ENCODE results near the gene DGKH.
A peak's percentile ranks its signal among the peaks of the same experiment; 100 is the strongest.

Gene DGKH

GRCh38 chr13:42279986-42280385 lies 231.5 kb downstream of the DGKH start:
- Histone ChIP-seq H3K27me3 (ENCODE audit: low read depth, low read length) (no peaks in the 10 kb centered on the region), H4K20me1 (ENCODE audit: insufficient read depth, low read length) (peaks cover 27% of the 10 kb centered on the region), H3K9me3 (ENCODE audit: insufficient read depth, low read length) (no peaks in the 10 kb centered on the region), H3K4me3 (ENCODE audit: low read length) (no peak overlapping the region), H3K9ac (ENCODE audit: low read length) (no peak overlapping the region), H3K4me2 (ENCODE audit: low read length) (no peak overlapping the region), H3K27ac (ENCODE audit: low read length) (no peak overlapping the region), H3K79me2 (ENCODE audit: low read length) (peaks cover 85% of the 10 kb centered on the region), H3K36me3 (replicated peaks; ENCODE audit: low read depth, low read length) (peaks cover 30% of the 10 kb centered on the region), H2AFZ (ENCODE audit: low read depth, low read length) (no peak overlapping the region), H3K4me1 (ENCODE audit: low read length) (peaks cover 23% of the 10 kb centered on the region)
- TF ChIP-seq CTCF (IDR thresholded peaks at IDR 0.05; ENCODE audit: low read depth, low read length) (no peak), EZH2phosphoT487 (IDR thresholded peaks at IDR 0.05; ENCODE audit: low read depth) (no peak)

- Histone ChIP-seq H3K9me3 (ENCODE audit: insufficient read depth, low read length) (no peaks in the 10 kb centered on the region), H3K4me2 (ENCODE audit: low read length) (no peak overlapping the region), H3K4me1 (ENCODE audit: low read length) (peaks cover 17% of the 10 kb centered on the region), H3K9ac (ENCODE audit: low read length) (no peak overlapping the region), H3K27ac (ENCODE audit: low read length) (no peak overlapping the region), H3K4me3 (ENCODE audit: low read length) (no peak overlapping the region), H2AFZ (ENCODE audit: low read depth, low read length) (no peak overlapping the region), H3K79me2 (ENCODE audit: low read length) (peaks cover 84% of the 10 kb centered on the region), H3K27me3 (ENCODE audit: low read depth, low read length) (no peaks in the 10 kb centered on the region), H3K36me3 (replicated peaks; ENCODE audit: low read depth, low read length) (peaks cover 30% of the 10 kb centered on the region), H4K20me1 (ENCODE audit: insufficient read depth, low read length) (peaks cover 27% of the 10 kb centered on the region)
- TF ChIP-seq EZH2phosphoT487 (IDR thresholded peaks at IDR 0.05; ENCODE audit: low read depth), result no peak
Observed at GRCh38 chr13:42280537-42280936, 232.1 kb downstream of the DGKH start.

GRCh38 chr13:42283574-42283973 lies 235.1 kb downstream of the DGKH start:
- Histone ChIP-seq H3K27ac (ENCODE audit: low read length) (no peak overlapping the region), H4K20me1 (ENCODE audit: insufficient read depth, low read length) (peaks cover 22% of the 10 kb centered on the region), H3K79me2 (ENCODE audit: low read length) (peaks cover 59% of the 10 kb centered on the region), H3K36me3 (replicated peaks; ENCODE audit: low read depth, low read length) (peaks cover 37% of the 10 kb centered on the region), H3K4me3 (ENCODE audit: low read length) (no peak overlapping the region), H3K9me3 (ENCODE audit: insufficient read depth, low read length) (no peaks in the 10 kb centered on the region), H3K4me1 (ENCODE audit: low read length) (peaks cover 14% of the 10 kb centered on the region), H3K9ac (ENCODE audit: low read length) (no peak overlapping the region), H2AFZ (ENCODE audit: low read depth, low read length) (no peak overlapping the region), H3K4me2 (ENCODE audit: low read length) (no peak overlapping the region; the same call in 1 of the 2 replicates), H3K27me3 (ENCODE audit: low read depth, low read length) (no peaks in the 10 kb centered on the region)
- TF ChIP-seq CTCF (IDR thresholded peaks at IDR 0.05; ENCODE audit: low read depth, low read length) (no peak), EZH2phosphoT487 (IDR thresholded peaks at IDR 0.05; ENCODE audit: low read depth) (no peak)

- Histone ChIP-seq H3K79me2 (ENCODE audit: low read length) (peaks cover 54% of the 10 kb centered on the region), H3K9ac (ENCODE audit: low read length) (no peak overlapping the region), H3K9me3 (ENCODE audit: insufficient read depth, low read length) (no peaks in the 10 kb centered on the region), H3K4me3 (ENCODE audit: low read length) (no peak overlapping the region), H3K4me2 (ENCODE audit: low read length) (peak overlapping the region; percentile 29), H4K20me1 (ENCODE audit: insufficient read depth, low read length) (peaks cover 22% of the 10 kb centered on the region), H3K27ac (ENCODE audit: low read length) (no peak overlapping the region), H2AFZ (ENCODE audit: low read depth, low read length) (no peak overlapping the region), H3K27me3 (ENCODE audit: low read depth, low read length) (no peaks in the 10 kb centered on the region), H3K4me1 (ENCODE audit: low read length) (peaks cover 14% of the 10 kb centered on the region), H3K36me3 (replicated peaks; ENCODE audit: low read depth, low read length) (peaks cover 41% of the 10 kb centered on the region)
- TF ChIP-seq CTCF (IDR thresholded peaks at IDR 0.05; ENCODE audit: low read depth, low read length), result no peak
- TF ChIP-seq EZH2phosphoT487 (IDR thresholded peaks at IDR 0.05; ENCODE audit: low read depth), result no peak
Observed at GRCh38 chr13:42284068-42284467, 235.6 kb downstream of the DGKH start.
